PC-3 (cell line): ENCODE results near the gene ZNF335. TPM values are rescaled to one million over a fixed set of nuclear protein-coding genes. Genes with fewer than 3 reads are reported as not detected.

Source experiments
- ATAC-seq: fragments of 200-7000 bp; cut with Tn5 transposase; 2 replicates; pipeline ENCODE4 v1.9.1; 2020; ENCODE audit warnings: mild to moderate bottlenecking, moderate library complexity
- BruUV-seq: library from RNA; stranded (reverse); fragments of 400-500 nt; replicated peaks from 2 replicates; lab custom pipeline; 2021; lab: Mats Ljungman, UMichigan
- CTCF ChIA-PET: fragments of 300-600 bp; sonication (Branson Sonifier 250); formaldehyde crosslinking; loops from one replicate; lab custom pipeline; 2022; ENCODE audit warnings: antibody characterized with exemption; lab: Charles Lee
- POLR2A ChIA-PET: fragments of 300-600 bp; sonication (Branson Sonifier 250); formaldehyde crosslinking; loops from one replicate; lab custom pipeline; 2022; ENCODE audit warnings: antibody characterized with exemption; ENCODE audit not compliant: unreplicated experiment; lab: Charles Lee
- DNase-seq: peaks from one replicate; pipeline ENCODE4 v3.0.0-alpha.2; 2015
- H2AFZ ChIP-seq: fragments of 300-600 bp; sonication (generic); 2 replicates; pipeline ENCODE4 v1.6.0; 2016; ENCODE audit warnings: antibody characterized with exemption, low read length
- H3F3A ChIP-seq: fragments of 300-600 bp; sonication (generic); one replicate; pipeline ENCODE4 v1.6.0; 2017; ENCODE audit warnings: antibody characterized with exemption, low read length, control low read depth, mild to moderate bottlenecking; ENCODE audit not compliant: unreplicated experiment
- H3K27ac ChIP-seq: fragments of 300-600 bp; sonication (generic); 2 replicates; pipeline ENCODE4 v1.5.1; 2016; ENCODE audit warnings: mild to moderate bottlenecking, low read length
- H3K27me3 ChIP-seq: fragments of 300-600 bp; sonication (generic); 2 replicates; pipeline ENCODE4 v1.6.1; 2016; ENCODE audit warnings: low read length, mixed read lengths
- H3K36me3 ChIP-seq: fragments of 300-600 bp; sonication (generic); 2 replicates; pipeline ENCODE4 v1.6.1; 2016; ENCODE audit warnings: low read depth, mixed run types, low read length, mixed read lengths
- H3K4me1 ChIP-seq: fragments of 300-600 bp; sonication (generic); 2 replicates; pipeline ENCODE4 v1.5.1; 2016; ENCODE audit warnings: low read length; ENCODE audit not compliant: insufficient read depth
- H3K4me2 ChIP-seq: fragments of 300-600 bp; sonication (generic); 2 replicates; pipeline ENCODE4 v1.6.0; 2016; ENCODE audit warnings: low read length
- H3K4me3 ChIP-seq: fragments of 300-600 bp; sonication (generic); 2 replicates; pipeline ENCODE4 v1.5.1; 2016; ENCODE audit warnings: mild to moderate bottlenecking, low read length, mixed read lengths
- H3K79me2 ChIP-seq: fragments of 300-600 bp; sonication (generic); 2 replicates; pipeline ENCODE4 v1.6.1; 2017; ENCODE audit warnings: low read length, mixed read lengths
- H3K9ac ChIP-seq: fragments of 300-600 bp; sonication (generic); 2 replicates; pipeline ENCODE4 v1.6.0; 2016; ENCODE audit warnings: mild to moderate bottlenecking, low read length
- H3K9me2 ChIP-seq: fragments of 300-600 bp; sonication (generic); replicated peaks from 2 replicates; pipeline ENCODE4 v1.6.1; 2016; ENCODE audit warnings: mixed run types, low read length, mixed read lengths
- H3K9me3 ChIP-seq: fragments of 300-600 bp; sonication (generic); 2 replicates; pipeline ENCODE4 v1.6.1; 2016; ENCODE audit warnings: low read length, mixed read lengths
- H4K20me1 ChIP-seq: fragments of 300-600 bp; sonication (generic); 2 replicates; pipeline ENCODE4 v1.6.1; 2016; ENCODE audit warnings: low read length, mixed read lengths
- CTCF ChIP-seq: fragments of 300-600 bp; sonication (generic); conservative IDR thresholded peaks from 2 replicates; pipeline ENCODE4 v1.5.1; 2017; ENCODE audit warnings: antibody characterized with exemption, low read depth, mild to moderate bottlenecking, low read length
- EZH2 ChIP-seq: fragments of 300-600 bp; sonication (generic); IDR thresholded peaks from one replicate; pipeline ENCODE4 v1.6.1; 2017; ENCODE audit warnings: antibody characterized with exemption, mild to moderate bottlenecking, low read length; ENCODE audit not compliant: unreplicated experiment
- EZH2phosphoT487 ChIP-seq: fragments of 300-600 bp; sonication (generic); IDR thresholded peaks from 2 replicates; pipeline ENCODE4 v1.6.1; 2018; ENCODE audit warnings: mild to moderate bottlenecking, antibody characterized with exemption, low read length, borderline replicate concordance
- intact Hi-C: fragments of 100-400 bp; cut with micrococcal nuclease; formaldehyde crosslinking; loops from 2 replicates; pipeline ENCODE4 v1.9.0; 2023
- total RNA-seq: library from RNA; depleted of rRNA; stranded (reverse); fragments of >200 nt; gene quantifications from 2 replicates; pipeline ENCODE4 v1.2.3, GENCODE V29; 2014

ZNF335 gene
- total RNA-seq, 1 experiment from 2014 or later, result 36.9 TPM

GRCh38 chr20:45981261-45981660 lies 9.3 kb upstream of the ZNF335 start:
- H2AFZ ChIP-seq, result no peak overlapping the region
- H3K79me2 ChIP-seq, result no peaks in the 10 kb centered on the region
- POLR2A ChIA-PET, result no interaction called here
- no peaks in the 10 kb centered on the region for H3K9me2 ChIP-seq
- H3K9me3 ChIP-seq, result no peaks in the 10 kb centered on the region
- no peak for ATAC-seq
- H3K36me3 ChIP-seq, result no peaks in the 10 kb centered on the region
- intact Hi-C loops, result no loop called here
- H3K4me2 ChIP-seq, result no peak overlapping the region
- H3K9ac ChIP-seq, result no peak overlapping the region
- no peak overlapping the region for H3K4me3 ChIP-seq
- CTCF ChIA-PET, result no interaction called here
- no peaks in the 10 kb centered on the region for H3F3A ChIP-seq
- H3K27me3 ChIP-seq, result no peaks in the 10 kb centered on the region
- H4K20me1 ChIP-seq, result no peaks in the 10 kb centered on the region
- BruUV-seq, result no TSS peak
- no peak overlapping the region for H3K27ac ChIP-seq
- no peak for DNase-seq
- no peak for TF ChIP-seq EZH2phosphoT487
- TF ChIP-seq CTCF, result no peak
- no peak for TF ChIP-seq EZH2
- H3K4me1 ChIP-seq, result peaks cover 8% of the 10 kb centered on the region

GRCh38 chr20:45976086-45976485 lies 4.1 kb upstream of the ZNF335 start:
- Histone ChIP-seq H4K20me1 (no peaks in the 10 kb centered on the region), H3K36me3 (no peaks in the 10 kb centered on the region), H3K9ac (no peak overlapping the region), H3K4me3 (no peak overlapping the region), H3K27me3 (no peaks in the 10 kb centered on the region), H3K79me2 (peaks cover 5% of the 10 kb centered on the region), H3K27ac (no peak overlapping the region), H3K4me1 (peaks cover 18% of the 10 kb centered on the region), H3F3A (no peaks in the 10 kb centered on the region), H3K4me2 (no peak overlapping the region), H3K9me2 (no peaks in the 10 kb centered on the region), H3K9me3 (no peaks in the 10 kb centered on the region), H2AFZ (no peak overlapping the region)
- POLR2A ChIA-PET, result no interaction called here
- intact Hi-C loops, result loop anchor here (10.0 kb wide), 1 partner anchor 141 kb away; the partner anchor contains the start of gene SNX21
- TF ChIP-seq EZH2 (no peak), CTCF (no peak), EZH2phosphoT487 (no peak)
- ATAC-seq, result no peak
- CTCF ChIA-PET, result no interaction called here
- no TSS peak for BruUV-seq
- no peak for DNase-seq

- Histone ChIP-seq H3K9me2 (no peaks in the 10 kb centered on the region), H3K9ac (no peak overlapping the region), H3K27ac (no peak overlapping the region), H4K20me1 (no peaks in the 10 kb centered on the region), H3K4me3 (no peak overlapping the region), H3F3A (no peaks in the 10 kb centered on the region), H3K79me2 (peaks cover 9% of the 10 kb centered on the region), H3K4me1 (peaks cover 20% of the 10 kb centered on the region), H3K27me3 (no peaks in the 10 kb centered on the region), H2AFZ (no peak overlapping the region), H3K36me3 (no peaks in the 10 kb centered on the region), H3K4me2 (no peak overlapping the region), H3K9me3 (no peaks in the 10 kb centered on the region)
- BruUV-seq, result no TSS peak
- ChIA-PET POLR2A (no interaction called here), CTCF (no interaction called here)
- intact Hi-C loops, result loop anchor here (10.0 kb wide), 1 partner anchor 141 kb away; the partner anchor contains the start of gene SNX21
- TF ChIP-seq EZH2phosphoT487 (no peak), CTCF (no peak), EZH2 (no peak)
- no peak for DNase-seq
- ATAC-seq, result no peak
Observed at GRCh38 chr20:45975686-45976085, 3.7 kb upstream of the ZNF335 start.
